CD8-positive, alpha-beta memory T cell (primary cell): ENCODE data around the gene ITGA8. TPM values are rescaled to one million over a fixed set of nuclear protein-coding genes. Genes with fewer than 3 reads are reported as not detected.
"Not testable (repeated sequence)": the region's sequence is repeated elsewhere in the genome, so short reads cannot be mapped to it uniquely, and the experiment has no call there.

Experiments
- CTCF ChIA-PET: fragments of 350-600 bp; sonication (Branson Sonifier 250); formaldehyde crosslinking; loops from one replicate; lab custom pipeline; 2021; ENCODE audit warnings: antibody characterized with exemption; lab: Charles Lee
- POLR2A ChIA-PET: fragments of 350-600 bp; sonication (Branson Sonifier 250); formaldehyde crosslinking; loops from one replicate; lab custom pipeline; 2021; ENCODE audit warnings: antibody characterized with exemption; lab: Charles Lee
- DNase-seq, 5 donors: peaks; one replicate each; pipeline versions ENCODE4 v3.0.0 to v3.0.0-alpha.2; 2020 to 2022; ENCODE audit warnings: mixed read lengths in 1 of 5
- H3K27ac ChIP-seq: one replicate; pipeline ENCODE4 v1.7.0; 2013; ENCODE audit warnings: low read depth, mild to moderate bottlenecking, low read length, moderate library complexity
- H3K27me3 ChIP-seq: 2 replicates; pipeline ENCODE4 v1.7.0; 2013; ENCODE audit warnings: low read length, mild to moderate bottlenecking; ENCODE audit not compliant: insufficient read depth, poor library complexity, severe bottlenecking
- H3K36me3 ChIP-seq: 2 replicates; pipeline ENCODE4 v1.7.0; 2013; ENCODE audit warnings: mild to moderate bottlenecking, low read length, moderate library complexity; ENCODE audit not compliant: insufficient read depth
- H3K4me1 ChIP-seq: 2 replicates; pipeline ENCODE4 v1.7.0; 2013; ENCODE audit warnings: mild to moderate bottlenecking, low read length, moderate library complexity; ENCODE audit not compliant: insufficient read depth
- H3K4me3 ChIP-seq: 2 replicates; pipeline ENCODE4 v1.7.0; 2013; ENCODE audit warnings: mild to moderate bottlenecking, low read length
- H3K9me3 ChIP-seq: 2 replicates; pipeline ENCODE4 v1.7.0; 2013; ENCODE audit warnings: mild to moderate bottlenecking, low read length
- H3K27ac Mint-ChIP-seq, 8 donors: one replicate each; pipeline ENCODE4 v1.8.0; 2020 to 2021; ENCODE audit warnings: mixed read lengths in 8 of 8, mild to moderate bottlenecking in 6 of 8, inconsistent platforms in 3 of 8, moderate library complexity in 3 of 8
- H3K27me3 Mint-ChIP-seq, 2 donors: one replicate each; pipeline ENCODE4 v1.8.0; 2020 to 2021; ENCODE audit warnings: mixed read lengths in 2 of 2, mild to moderate bottlenecking in 1 of 2, moderate library complexity in 1 of 2
- H3K36me3 Mint-ChIP-seq, 3 donors: one replicate each; pipeline ENCODE4 v1.8.0; 2020 to 2021; ENCODE audit warnings: mixed read lengths in 3 of 3, inconsistent platforms in 1 of 3, mild to moderate bottlenecking in 1 of 3
- H3K4me1 Mint-ChIP-seq, 3 donors: one replicate each; pipeline ENCODE4 v1.8.0; 2020 to 2021; ENCODE audit warnings: mixed read lengths in 3 of 3, inconsistent platforms in 1 of 3, mild to moderate bottlenecking in 1 of 3
- H3K4me3 Mint-ChIP-seq, 7 donors: one replicate each; pipeline ENCODE4 v1.8.0; 2020 to 2021; ENCODE audit warnings: mixed read lengths in 7 of 7, mild to moderate bottlenecking in 6 of 7, moderate library complexity in 4 of 7, inconsistent platforms in 2 of 7
- H3K9me3 Mint-ChIP-seq, 5 donors: one replicate each; pipeline ENCODE4 v1.8.0; 2020 to 2022; ENCODE audit warnings: mixed read lengths in 5 of 5, mild to moderate bottlenecking in 3 of 5, moderate library complexity in 2 of 5, inconsistent platforms in 1 of 5
- polyA plus RNA-seq: library from polyadenylated mRNA; unstranded; fragments of 300-500 nt; fragmentation: Illumina TruSeq; gene quantifications from one replicate; pipeline ENCODE4 v1.2.3, GENCODE V29; 2021
- total RNA-seq, 2 experiments: library from RNA; stranded (reverse); gene quantifications; one replicate each; pipeline ENCODE4 v1.2.3, GENCODE V29; 2021

Gene ITGA8
- total and polyA plus RNA-seq, 3 experiments from 2014 or later = not detected

DNA sequence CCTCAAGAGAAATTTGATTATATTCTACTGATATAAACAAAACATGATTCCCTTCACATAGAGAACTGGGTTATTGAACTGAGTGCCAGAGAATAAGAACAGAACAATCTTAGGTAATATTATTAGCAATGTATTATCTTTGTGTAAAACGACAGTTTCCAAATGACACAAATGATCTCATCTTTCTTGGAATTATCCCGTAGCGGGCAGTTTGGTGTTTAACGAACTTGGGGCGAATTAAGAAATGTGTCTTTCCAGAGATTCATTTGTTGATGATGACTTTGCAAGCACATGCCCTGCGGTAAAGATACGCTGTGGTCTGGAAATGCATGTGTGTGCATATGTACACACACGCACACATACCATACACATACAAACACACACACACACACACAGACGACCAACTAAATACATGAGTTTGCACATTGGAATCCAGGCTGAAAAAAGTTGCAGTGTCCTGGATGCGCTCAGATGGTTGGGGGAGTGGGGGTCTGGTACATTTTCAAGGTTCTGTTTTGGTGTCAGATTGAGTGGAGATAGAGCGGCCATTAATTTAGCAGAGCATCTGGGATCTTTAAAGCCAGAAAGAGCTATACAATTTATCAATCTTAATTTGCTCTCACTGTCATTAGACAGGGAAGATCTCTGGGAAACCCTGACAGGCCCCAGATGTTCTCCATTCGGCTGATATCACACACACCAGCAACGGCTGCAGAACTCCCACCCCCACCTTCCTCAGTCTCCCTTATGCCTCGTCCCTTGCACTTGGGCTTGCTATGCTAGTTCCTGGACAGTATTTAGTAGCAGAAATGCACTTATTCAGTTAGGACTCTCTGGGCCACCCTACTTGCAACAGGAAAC, 236.3 kb downstream of the ITGA8 start:
- Mint-ChIP-seq H3K4me3 (no peak overlapping the region), H3K27me3 (peaks cover 11 to 37% of the 10 kb centered on the region in 2 donors), H3K27ac (no peak overlapping the region), H3K36me3 (no peaks in the 10 kb centered on the region), H3K9me3 (peaks cover 0 to 4% (median 0%) of the 10 kb centered on the region in 5 donors), H3K4me1 (no peaks in the 10 kb centered on the region)
- DNase-seq = no peak
- no peaks in the 10 kb centered on the region for H3K36me3 ChIP-seq
- no peak overlapping the region for H3K4me3 ChIP-seq
- H3K27me3 ChIP-seq = no peaks in the 10 kb centered on the region
- no peak overlapping the region for H3K27ac ChIP-seq
- no peaks in the 10 kb centered on the region for H3K4me1 ChIP-seq
- POLR2A ChIA-PET = no interaction called here
- H3K9me3 ChIP-seq = no peaks in the 10 kb centered on the region
- CTCF ChIA-PET = no interaction called here

DNA sequence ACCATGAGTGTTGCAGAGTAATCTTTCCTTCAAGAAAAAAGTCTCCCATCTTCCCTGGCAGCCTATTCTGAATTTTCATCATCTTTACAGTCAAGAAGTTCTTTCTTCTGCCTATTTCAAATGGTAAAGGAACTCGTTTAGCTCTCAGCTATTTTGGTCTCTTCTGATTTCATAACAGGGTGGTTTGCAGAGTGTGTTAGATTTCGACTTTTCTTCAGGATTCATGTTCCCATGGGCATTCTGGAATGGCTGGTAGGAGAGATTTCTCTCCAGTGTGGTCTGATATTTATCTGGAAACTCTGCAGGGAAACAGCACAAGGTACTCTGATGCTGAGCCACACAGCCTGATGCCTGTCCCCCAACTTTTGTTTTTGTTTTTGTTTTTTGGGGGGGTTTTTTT, 237.6 kb downstream of the ITGA8 start:
- CTCF ChIA-PET = no interaction called here
- no peak for DNase-seq
- Mint-ChIP-seq H3K9me3 (peaks cover 0 to 4% (median 0%) of the 10 kb centered on the region in 5 donors), H3K27me3 (peaks cover 12 to 42% of the 10 kb centered on the region in 2 donors), H3K27ac (no peak overlapping the region), H3K4me3 (no peak overlapping the region), H3K4me1 (no peaks in the 10 kb centered on the region), H3K36me3 (no peaks in the 10 kb centered on the region)
- Histone ChIP-seq H3K36me3 (no peaks in the 10 kb centered on the region), H3K9me3 (no peaks in the 10 kb centered on the region), H3K4me3 (no peak overlapping the region), H3K27me3 (no peaks in the 10 kb centered on the region), H3K4me1 (no peaks in the 10 kb centered on the region), H3K27ac (no peak overlapping the region)
- POLR2A ChIA-PET = no interaction called here

DNA sequence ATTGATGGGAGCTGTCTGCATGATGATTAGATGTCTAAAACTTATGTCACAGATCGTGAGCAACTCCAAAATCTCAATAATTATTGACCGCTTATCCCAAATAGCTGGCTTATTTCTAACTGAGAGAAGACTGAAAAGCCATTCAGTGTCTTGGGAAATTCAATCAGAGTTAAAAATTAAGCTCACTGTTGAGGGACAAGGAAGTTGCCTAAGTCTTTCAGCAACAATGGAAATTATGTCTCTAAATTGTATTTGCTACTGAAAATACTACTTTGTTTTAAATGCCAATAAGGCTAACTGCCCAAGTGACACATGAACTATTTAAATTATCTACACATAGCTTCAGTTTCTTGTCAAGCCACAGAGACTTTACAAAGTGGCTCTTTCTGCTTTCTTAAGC, 240.8 kb downstream of the ITGA8 start:
- Histone ChIP-seq H3K36me3 (no peaks in the 10 kb centered on the region), H3K4me3 (no peak overlapping the region), H3K9me3 (no peaks in the 10 kb centered on the region), H3K4me1 (no peaks in the 10 kb centered on the region), H3K27me3 (no peaks in the 10 kb centered on the region), H3K27ac (no peak overlapping the region)
- DNase-seq = no peak
- ChIA-PET POLR2A (no interaction called here), CTCF (interaction anchor here (0.8 to 1.5 kb wide), 2 partner anchors 12 to 18 kb away, joined by 3 to 4 read pairs; no protein-coding TSS in a partner anchor)
- Mint-ChIP-seq H3K36me3 (no peaks in the 10 kb centered on the region), H3K27me3 (peaks cover 15 to 45% of the 10 kb centered on the region in 2 donors), H3K9me3 (peaks cover 0 to 6% (median 0%) of the 10 kb centered on the region in 5 donors), H3K4me3 (no peak overlapping the region), H3K4me1 (no peaks in the 10 kb centered on the region), H3K27ac (no peak overlapping the region)

DNA sequence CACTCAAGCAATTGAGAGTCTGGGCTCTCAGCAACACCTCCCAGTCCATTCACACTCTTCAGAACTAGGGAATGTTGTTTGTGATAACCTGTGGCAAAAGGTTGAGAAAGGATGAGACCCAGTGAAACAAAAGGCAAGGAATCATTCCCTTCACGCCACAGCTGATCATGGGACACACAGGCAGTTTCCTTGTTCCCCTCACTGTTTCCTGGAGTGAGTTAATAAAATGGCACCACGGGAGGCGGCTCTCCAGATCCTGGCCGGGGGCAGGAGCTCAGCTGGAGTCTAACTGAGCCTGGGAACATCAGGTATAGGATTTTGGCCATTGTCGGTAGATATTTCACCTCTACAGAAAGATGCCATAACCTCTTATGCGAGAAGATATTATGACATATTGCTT, 241.3 kb downstream of the ITGA8 start:
- ChIA-PET CTCF (interaction anchor here (1.5 kb wide), 1 partner anchor 11 kb away, joined by 3 read pairs; no protein-coding TSS in a partner anchor), POLR2A (no interaction called here)
- Histone ChIP-seq H3K27me3 (no peaks in the 10 kb centered on the region), H3K27ac (no peak overlapping the region), H3K9me3 (no peaks in the 10 kb centered on the region), H3K4me3 (no peak overlapping the region), H3K36me3 (no peaks in the 10 kb centered on the region), H3K4me1 (no peaks in the 10 kb centered on the region)
- Mint-ChIP-seq H3K4me3 (no peak overlapping the region), H3K27me3 (peaks cover 18 to 49% of the 10 kb centered on the region in 2 donors), H3K4me1 (no peaks in the 10 kb centered on the region), H3K27ac (no peak overlapping the region), H3K9me3 (peaks cover 0 to 6% (median 0%) of the 10 kb centered on the region in 5 donors), H3K36me3 (no peaks in the 10 kb centered on the region)
- DNase-seq = no peak

DNA sequence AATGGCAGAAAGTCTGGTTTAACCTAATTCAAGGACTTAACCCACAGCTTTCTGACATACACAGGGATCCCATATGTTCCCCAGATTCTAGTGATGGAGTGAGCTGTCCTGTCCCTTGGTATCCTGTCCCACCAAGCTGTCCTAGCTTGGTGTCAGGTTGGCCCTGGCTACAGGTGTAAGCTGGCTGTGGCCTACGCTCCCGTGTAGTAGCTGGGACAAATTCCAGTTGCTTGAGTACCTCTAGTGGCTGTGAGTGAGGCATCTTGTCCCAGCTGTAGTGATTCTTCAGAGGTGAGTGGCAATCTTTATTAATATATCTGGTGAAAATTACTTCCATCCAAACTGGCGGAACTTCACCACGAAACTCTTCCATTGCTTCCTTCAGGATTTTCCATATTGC, 243.4 kb downstream of the ITGA8 start:
- H3K4me3 ChIP-seq = no peak overlapping the region
- no peaks in the 10 kb centered on the region for H3K4me1 ChIP-seq
- no peaks in the 10 kb centered on the region for H3K27me3 ChIP-seq
- Mint-ChIP-seq H3K36me3 (no peaks in the 10 kb centered on the region), H3K4me3 (no peak overlapping the region), H3K4me1 (no peaks in the 10 kb centered on the region), H3K27me3 (peaks cover 25 to 51% of the 10 kb centered on the region in 2 donors), H3K9me3 (peaks cover 0 to 4% (median 0%) of the 10 kb centered on the region in 5 donors), H3K27ac (no peak overlapping the region)
- POLR2A ChIA-PET = no interaction called here
- no peaks in the 10 kb centered on the region for H3K36me3 ChIP-seq
- DNase-seq = no peak
- H3K9me3 ChIP-seq = no peaks in the 10 kb centered on the region
- CTCF ChIA-PET = no interaction called here
- H3K27ac ChIP-seq = no peak overlapping the region

DNA sequence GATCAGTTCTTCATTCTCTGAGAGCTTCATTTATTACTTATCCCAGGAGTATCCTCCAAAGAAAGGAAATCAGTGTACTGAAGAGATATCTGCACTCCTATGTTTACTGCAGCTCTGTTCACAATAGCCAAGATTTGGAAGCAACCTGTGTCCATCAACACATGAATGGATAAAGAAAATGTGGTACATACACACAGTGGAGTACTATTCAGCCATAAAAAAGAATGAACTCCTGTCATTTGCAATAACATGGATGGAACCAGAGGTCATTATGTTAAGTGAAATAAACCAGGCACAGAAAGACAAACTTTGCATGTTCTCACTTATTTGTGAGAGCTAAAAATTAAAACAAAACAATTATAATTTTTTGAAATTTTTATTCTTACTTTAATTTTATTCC, 244.3 kb downstream of the ITGA8 start:
- CTCF ChIA-PET = not testable (repeated sequence)

DNA sequence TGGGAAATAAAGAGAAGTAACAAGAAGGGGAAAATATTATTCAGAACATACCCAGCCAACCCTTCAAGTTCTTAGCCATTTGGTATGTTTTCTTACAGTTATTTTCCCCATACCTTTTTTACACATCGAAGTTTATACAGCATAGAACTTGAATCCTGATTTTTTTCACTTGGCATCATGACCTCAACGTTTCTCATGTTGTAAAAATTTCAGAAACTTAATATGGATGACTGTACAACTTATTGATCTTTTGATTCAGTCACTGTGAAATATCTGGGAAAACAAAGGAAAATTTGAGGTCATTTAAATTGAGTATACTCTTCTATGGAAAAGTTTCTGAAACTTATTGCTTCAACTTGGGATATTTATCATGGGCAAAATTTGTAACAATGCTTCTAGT, 245.1 kb downstream of the ITGA8 start:
- POLR2A ChIA-PET = no interaction called here
- H3K27ac ChIP-seq = no peak overlapping the region
- no peak for DNase-seq
- H3K27me3 ChIP-seq = no peaks in the 10 kb centered on the region
- no peaks in the 10 kb centered on the region for H3K4me1 Mint-ChIP-seq
- CTCF ChIA-PET = no interaction called here
- no peaks in the 10 kb centered on the region for H3K4me1 ChIP-seq
- no peaks in the 10 kb centered on the region for H3K36me3 Mint-ChIP-seq
- no peaks in the 10 kb centered on the region for H3K9me3 ChIP-seq
- H3K36me3 ChIP-seq = no peaks in the 10 kb centered on the region
- H3K9me3 Mint-ChIP-seq = peaks cover 0 to 4% (median 0%) of the 10 kb centered on the region in 5 donors
- no peak overlapping the region for H3K4me3 ChIP-seq
- no peak overlapping the region for H3K27ac Mint-ChIP-seq
- no peak overlapping the region for H3K4me3 Mint-ChIP-seq
- peaks cover 23 to 51% of the 10 kb centered on the region in 2 donors for H3K27me3 Mint-ChIP-seq

More for the DNA sequence above, 244.3 kb downstream of the ITGA8 start:
- H3K27ac ChIP-seq, H3K27ac Mint-ChIP-seq, H3K9me3 ChIP-seq, H3K36me3 ChIP-seq, H3K4me3 Mint-ChIP-seq, POLR2A ChIA-PET, H3K9me3 Mint-ChIP-seq, H3K4me3 ChIP-seq, H3K27me3 ChIP-seq, DNase-seq, H3K4me1 Mint-ChIP-seq, H3K36me3 Mint-ChIP-seq, H3K4me1 ChIP-seq: not testable (repeated sequence)
- peaks cover 23 to 51% of the 10 kb centered on the region in 2 donors for H3K27me3 Mint-ChIP-seq

DNA sequence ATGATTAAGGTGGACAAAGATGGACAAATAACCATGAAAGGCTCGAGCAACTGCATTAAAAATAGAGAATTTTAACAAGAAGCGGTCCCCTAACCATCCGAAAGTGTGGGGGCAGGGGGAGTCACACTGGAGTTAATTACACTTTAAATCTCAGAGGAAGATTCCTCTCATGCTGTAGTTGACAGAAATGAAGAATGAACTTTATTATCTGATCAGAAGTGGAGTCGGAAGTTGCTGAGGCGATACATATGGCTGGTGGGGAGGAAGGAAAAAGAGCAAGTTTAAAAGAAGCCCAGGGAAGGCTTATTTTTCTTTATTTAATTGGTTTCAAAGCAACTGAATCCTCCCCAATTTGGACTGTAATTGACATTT, 246.3 kb downstream of the ITGA8 start:
- DNase-seq = no peak
- ChIA-PET POLR2A (no interaction called here), CTCF (no interaction called here)
- no peak overlapping the region for H3K4me3 Mint-ChIP-seq
- H3K4me1 Mint-ChIP-seq = no peaks in the 10 kb centered on the region
- H3K9me3 Mint-ChIP-seq = peaks cover 0 to 4% (median 0%) of the 10 kb centered on the region in 5 donors
- H3K36me3 Mint-ChIP-seq = no peaks in the 10 kb centered on the region
- no peak overlapping the region for H3K27ac Mint-ChIP-seq
- H3K36me3 ChIP-seq = no peaks in the 10 kb centered on the region
- H3K9me3 ChIP-seq = no peaks in the 10 kb centered on the region
- no peaks in the 10 kb centered on the region for H3K27me3 ChIP-seq
- H3K4me3 ChIP-seq = no peak overlapping the region
- H3K27me3 Mint-ChIP-seq = peaks cover 18 to 46% of the 10 kb centered on the region in 2 donors
- no peaks in the 10 kb centered on the region for H3K4me1 ChIP-seq
- no peak overlapping the region for H3K27ac ChIP-seq
